ENCODE data around the gene BBS5. TPM values are rescaled to one million over a fixed set of nuclear protein-coding genes. Genes with fewer than 3 reads are reported as not detected.
"Not testable (repeated sequence)": the region's sequence is repeated elsewhere in the genome, so short reads cannot be mapped to it uniquely, and the experiment has no call there.

The BBS5 gene
- total RNA-seq, 4 donors from 2014 or later = 6.9 to 16.2 (median 8.6) TPM

GRCh38 chr2:169512525-169512924, 33.2 kb downstream of the BBS5 start:
- ATAC-seq = no peak
- peaks cover 0 to 48% (median 3%) of the 10 kb centered on the region in 3 donors for H3K4me1 ChIP-seq
- H3K9me3 ChIP-seq = no peaks in the 10 kb centered on the region
- 17 to 38% methylated on average over 2 of the region's 2 CpGs for WGBS, 2 donors (ENCODE audit: low coverage in 1 of 2)
- TF ChIP-seq POLR2AphosphoS5 (IDR thresholded peaks at IDR 0.05) (peak; percentile 43), POLR2A (IDR thresholded peaks at IDR 0.05) (no peak)
- H3K4me3 ChIP-seq = no peak overlapping the region
- H3K27me3 ChIP-seq = no peaks in the 10 kb centered on the region
- peaks cover 0 to 2% of the 10 kb centered on the region in 2 donors for H3K36me3 ChIP-seq
- H3K27ac ChIP-seq = peak overlapping the region in 1 of 4 donors; percentile 9

DNA sequence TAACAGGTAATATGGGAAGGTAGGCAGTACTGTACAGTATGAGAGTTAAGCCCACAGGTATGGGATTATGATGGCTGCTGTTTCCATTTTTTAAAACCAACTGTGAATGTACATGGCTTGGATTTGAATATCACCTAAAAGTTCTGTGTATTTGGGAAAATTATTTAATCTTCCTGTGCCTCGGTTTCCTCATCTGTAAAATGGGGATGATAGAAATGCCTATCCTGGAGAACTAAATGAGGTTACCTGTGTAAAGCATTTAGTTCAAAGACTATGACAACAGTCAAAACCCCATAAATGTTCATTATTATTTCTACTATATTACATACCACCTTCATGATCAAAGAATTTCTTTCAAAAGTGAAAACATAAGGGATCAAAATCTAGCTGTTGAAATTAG, 33.8 kb downstream of the BBS5 start:
- H3K9me3 ChIP-seq = no peaks in the 10 kb centered on the region
- WGBS, 2 donors (ENCODE audit: low coverage in 1 of 2) = 100% methylated on average over 1 of the region's 1 CpG
- H3K27me3 ChIP-seq = no peaks in the 10 kb centered on the region
- H3K4me1 ChIP-seq = peaks cover 0 to 48% (median 3%) of the 10 kb centered on the region in 3 donors
- H3K27ac ChIP-seq = no peak overlapping the region
- no peak overlapping the region for H3K4me3 ChIP-seq
- peaks cover 0 to 3% of the 10 kb centered on the region in 2 donors for H3K36me3 ChIP-seq
- TF ChIP-seq EP300 (IDR thresholded peaks at IDR 0.05) (no peak), POLR2AphosphoS5 (IDR thresholded peaks at IDR 0.05) (no peak), POLR2A (IDR thresholded peaks at IDR 0.05) (no peak)
- TF ChIP-seq, protein P1, sequence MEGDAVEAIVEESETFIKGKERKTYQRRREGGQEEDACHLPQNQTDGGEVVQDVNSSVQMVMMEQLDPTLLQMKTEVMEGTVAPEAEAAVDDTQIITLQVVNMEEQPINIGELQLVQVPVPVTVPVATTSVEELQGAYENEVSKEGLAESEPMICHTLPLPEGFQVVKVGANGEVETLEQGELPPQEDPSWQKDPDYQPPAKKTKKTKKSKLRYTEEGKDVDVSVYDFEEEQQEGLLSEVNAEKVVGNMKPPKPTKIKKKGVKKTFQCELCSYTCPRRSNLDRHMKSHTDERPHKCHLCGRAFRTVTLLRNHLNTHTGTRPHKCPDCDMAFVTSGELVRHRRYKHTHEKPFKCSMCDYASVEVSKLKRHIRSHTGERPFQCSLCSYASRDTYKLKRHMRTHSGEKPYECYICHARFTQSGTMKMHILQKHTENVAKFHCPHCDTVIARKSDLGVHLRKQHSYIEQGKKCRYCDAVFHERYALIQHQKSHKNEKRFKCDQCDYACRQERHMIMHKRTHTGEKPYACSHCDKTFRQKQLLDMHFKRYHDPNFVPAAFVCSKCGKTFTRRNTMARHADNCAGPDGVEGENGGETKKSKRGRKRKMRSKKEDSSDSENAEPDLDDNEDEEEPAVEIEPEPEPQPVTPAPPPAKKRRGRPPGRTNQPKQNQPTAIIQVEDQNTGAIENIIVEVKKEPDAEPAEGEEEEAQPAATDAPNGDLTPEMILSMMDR (IDR thresholded peaks at IDR 0.05) = no peak
- no peak for ATAC-seq

- Histone ChIP-seq H3K27me3 (no peaks in the 10 kb centered on the region), H3K27ac (no peak overlapping the region), H3K9me3 (no peaks in the 10 kb centered on the region), H3K4me3 (no peak overlapping the region), H3K36me3 (peaks cover 0 to 9% of the 10 kb centered on the region in 2 donors), H3K4me1 (peaks cover 0 to 48% (median 3%) of the 10 kb centered on the region in 3 donors)
- TF ChIP-seq, protein P1 (IDR thresholded peaks at IDR 0.05) = no peak
- TF ChIP-seq POLR2AphosphoS5 (IDR thresholded peaks at IDR 0.05) (no peak), EP300 (IDR thresholded peaks at IDR 0.05) (no peak), POLR2A (IDR thresholded peaks at IDR 0.05) (no peak)
- ATAC-seq = no peak
- 44 to 65% methylated on average over 3 of the region's 3 CpGs for WGBS, 2 donors (ENCODE audit: low coverage in 1 of 2)
These were observed 34.6 kb downstream of the BBS5 start for GRCh38 chr2:169513926-169514325.

GRCh38 chr2:169514758-169515157, 35.5 kb downstream of the BBS5 start:
- not testable (repeated sequence) for H3K9me3 ChIP-seq, ATAC-seq, H3K27me3 ChIP-seq, H3K4me3 ChIP-seq, H3K27ac ChIP-seq, H3K36me3 ChIP-seq
- 86 to 90% methylated on average over 3 of the region's 7 CpGs for WGBS, 2 donors (ENCODE audit: low coverage in 1 of 2)
- peaks cover 0 to 41% (median 3%) of the 10 kb centered on the region in 3 donors for H3K4me1 ChIP-seq

DNA sequence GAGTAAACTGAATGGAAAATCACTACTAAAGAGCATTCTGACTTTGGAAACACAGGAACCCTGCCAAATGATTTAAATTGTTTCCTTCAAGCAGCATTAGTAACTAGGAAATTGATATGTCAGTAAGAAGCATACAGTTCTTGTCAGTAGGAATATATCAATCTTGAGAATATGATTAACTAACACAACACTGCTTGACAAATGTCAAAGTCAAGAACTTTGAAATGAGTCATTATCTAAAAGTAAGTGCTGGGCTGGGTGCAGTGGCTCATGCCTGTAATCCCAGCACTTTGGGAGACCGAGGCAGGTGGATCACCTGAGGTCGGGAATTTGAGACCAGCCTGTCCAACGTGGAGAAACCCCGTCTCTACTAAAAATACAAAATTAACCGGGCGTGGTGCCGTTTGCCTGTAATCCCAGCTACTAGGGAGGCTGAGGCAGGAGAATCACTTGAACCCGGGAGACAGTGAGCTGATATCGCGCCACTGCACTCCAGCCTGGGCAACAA, 37.2 kb downstream of the BBS5 start:
- not testable (repeated sequence) for H3K27ac ChIP-seq, H3K27me3 ChIP-seq, ATAC-seq, H3K9me3 ChIP-seq, H3K4me3 ChIP-seq
- Histone ChIP-seq H3K4me1 (peaks cover 0 to 25% (median 3%) of the 10 kb centered on the region in 3 donors), H3K36me3 (peaks cover 0 to 21% of the 10 kb centered on the region in 2 donors)
- WGBS, 2 donors (ENCODE audit: low coverage in 1 of 2) = 91% methylated on average over 6 to 7 of the region's 10 CpGs

DNA sequence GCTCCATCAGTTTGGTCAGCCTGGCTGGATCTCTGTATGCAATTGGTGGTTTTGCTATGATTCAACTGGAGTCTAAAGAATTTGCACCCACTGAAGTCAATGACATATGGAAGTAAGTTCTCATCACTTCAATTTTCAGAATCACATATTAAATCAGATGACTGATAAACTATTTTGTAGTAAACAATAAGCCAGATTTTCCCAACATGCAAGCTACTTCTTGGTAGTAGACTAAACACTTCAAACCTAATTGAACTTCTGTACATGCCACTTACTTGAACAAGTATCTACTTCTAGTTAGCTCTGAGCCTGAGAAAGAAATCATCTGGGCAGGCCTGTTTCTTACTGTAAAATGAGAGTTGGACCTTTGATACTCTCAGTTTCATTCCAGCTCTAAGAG, 41.6 kb downstream of the BBS5 start:
- Histone ChIP-seq H3K4me1 (no peaks in the 10 kb centered on the region), H3K4me3 (no peak overlapping the region), H3K27me3 (no peaks in the 10 kb centered on the region), H3K9me3 (no peaks in the 10 kb centered on the region), H3K27ac (no peak overlapping the region), H3K36me3 (peaks cover 0 to 40% of the 10 kb centered on the region in 2 donors)
- ATAC-seq = no peak
- TF ChIP-seq POLR2AphosphoS5 (IDR thresholded peaks at IDR 0.05) (no peak), EP300 (IDR thresholded peaks at IDR 0.05) (no peak), POLR2A (IDR thresholded peaks at IDR 0.05) (no peak)
- TF ChIP-seq, protein P1 (IDR thresholded peaks at IDR 0.05) = no peak
